ENCODE data around the gene RABGGTA. TPM values are rescaled to one million over a fixed set of nuclear protein-coding genes. Genes with fewer than 3 reads are reported as not detected.

The RABGGTA gene
- total RNA-seq, 1 donor from 2014 or later: 32.6 TPM

GRCh38 chr14:24272467-24272866 is 1.1 kb upstream of the RABGGTA start:
- Histone ChIP-seq H3K4me3 (ENCODE audit: low read depth, low read length) (no peak overlapping the region), H3K27me3 (ENCODE audit: control insufficient read depth, insufficient read depth, low read length) (no peaks in the 10 kb centered on the region), H3K36me3 (ENCODE audit: control insufficient read depth, insufficient read depth, low read length) (peaks cover 18% of the 10 kb centered on the region)
- no peak for TF ChIP-seq CTCF (IDR thresholded peaks at IDR 0.05; ENCODE audit: insufficient read depth, low read length, severe bottlenecking)
- FAIRE-seq: no peak
- no peak for DNase-seq (ENCODE audit: low read depth)

GRCh38 chr14:24271834-24272263 is 452 bp upstream of the RABGGTA start:
- DNase-seq (ENCODE audit: low read depth): no peak
- H3K36me3 ChIP-seq (ENCODE audit: control insufficient read depth, insufficient read depth, low read length): peaks cover 22% of the 10 kb centered on the region
- no peak for FAIRE-seq
- no peak for TF ChIP-seq CTCF (IDR thresholded peaks at IDR 0.05; ENCODE audit: insufficient read depth, low read length, severe bottlenecking)
- H3K4me3 ChIP-seq (ENCODE audit: low read depth, low read length): peak overlapping the region; percentile 82
- H3K27me3 ChIP-seq (ENCODE audit: control insufficient read depth, insufficient read depth, low read length): no peaks in the 10 kb centered on the region

- FAIRE-seq: no peak
These were observed 762 bp downstream of the RABGGTA start for GRCh38 chr14:24270537-24271133.

GRCh38 chr14:24269910-24270536 is 1.4 kb downstream of the RABGGTA start:
- no peak for TF ChIP-seq CTCF (IDR thresholded peaks at IDR 0.05; ENCODE audit: insufficient read depth, low read length, severe bottlenecking)
- no peak for DNase-seq (ENCODE audit: low read depth)
- no peak for FAIRE-seq
- H3K4me3 ChIP-seq (ENCODE audit: low read depth, low read length): no peak overlapping the region
- peaks cover 30% of the 10 kb centered on the region for H3K36me3 ChIP-seq (ENCODE audit: control insufficient read depth, insufficient read depth, low read length)
- H3K27me3 ChIP-seq (ENCODE audit: control insufficient read depth, insufficient read depth, low read length): no peaks in the 10 kb centered on the region

More at GRCh38 chr14:24270537-24271133, 762 bp downstream of the RABGGTA start:
- H3K27me3 ChIP-seq (ENCODE audit: control insufficient read depth, insufficient read depth, low read length): no peaks in the 10 kb centered on the region
- peaks cover 30% of the 10 kb centered on the region for H3K36me3 ChIP-seq (ENCODE audit: control insufficient read depth, insufficient read depth, low read length)
- no peak for DNase-seq (ENCODE audit: low read depth)
- TF ChIP-seq CTCF (IDR thresholded peaks at IDR 0.05; ENCODE audit: insufficient read depth, low read length, severe bottlenecking): no peak
- peak overlapping the region; percentile 82 for H3K4me3 ChIP-seq (ENCODE audit: low read depth, low read length)

GRCh38 chr14:24269368-24269767 is 2.0 kb downstream of the RABGGTA start:
- no peak for FAIRE-seq
- Histone ChIP-seq H3K36me3 (ENCODE audit: control insufficient read depth, insufficient read depth, low read length) (peaks cover 30% of the 10 kb centered on the region), H3K27me3 (ENCODE audit: control insufficient read depth, insufficient read depth, low read length) (no peaks in the 10 kb centered on the region), H3K4me3 (ENCODE audit: low read depth, low read length) (no peak overlapping the region)
- TF ChIP-seq CTCF (IDR thresholded peaks at IDR 0.05; ENCODE audit: insufficient read depth, low read length, severe bottlenecking): no peak
- no peak for DNase-seq (ENCODE audit: low read depth)
